DND-41 (cell line): ENCODE data around the gene RAB8B.

Experiments used
- ATAC-seq: fragments of 200-7000 bp; cut with Tn5 transposase; 3 replicates; pipeline ENCODE4 v1.9.1; 2021; ENCODE audit warnings: low read depth; ENCODE audit not compliant: insufficient read depth
- DNase-seq: peaks from one replicate; pipeline ENCODE4 v3.0.0-alpha.2; 2020
- H2AFZ ChIP-seq: 2 replicates; pipeline ENCODE4 v1.6.0; 2012; ENCODE audit warnings: low read depth, low read length
- H3K27ac ChIP-seq: 2 replicates; pipeline ENCODE4 v1.5.1; 2012; ENCODE audit warnings: low read length, inconsistent platforms
- H3K27me3 ChIP-seq: fragments of 200-600 bp; sonication (generic); 2 replicates; pipeline ENCODE4 v1.6.0; 2012; ENCODE audit warnings: low read length, mild to moderate bottlenecking, inconsistent platforms; ENCODE audit not compliant: insufficient read depth, poor library complexity
- H3K36me3 ChIP-seq: 2 replicates; pipeline ENCODE4 v1.5.1; 2012; ENCODE audit warnings: low read length, inconsistent platforms; ENCODE audit not compliant: insufficient read depth
- H3K4me1 ChIP-seq: 2 replicates; pipeline ENCODE4 v1.5.1; 2012; ENCODE audit warnings: mild to moderate bottlenecking, low read length; ENCODE audit not compliant: insufficient read depth
- H3K4me2 ChIP-seq: 2 replicates; pipeline ENCODE4 v1.6.0; 2012; ENCODE audit warnings: mild to moderate bottlenecking, moderate library complexity, low read length, inconsistent platforms; ENCODE audit not compliant: insufficient read depth
- H3K4me3 ChIP-seq, 2 experiments: fragments of 200-600 bp in 1 of 2; shearing (Covaris generic) in 1 of 2; 2 replicates each; pipeline ENCODE4 v1.5.1; 2012 to 2016; ENCODE audit warnings: inconsistent platforms in 2 of 2, low read length in 2 of 2, mild to moderate bottlenecking in 2 of 2, low read depth in 1 of 2, moderate library complexity in 1 of 2
- H3K79me2 ChIP-seq: 2 replicates; pipeline ENCODE4 v1.6.0; 2012; ENCODE audit warnings: low read length, inconsistent platforms; ENCODE audit not compliant: insufficient read depth
- H3K9ac ChIP-seq: 2 replicates; pipeline ENCODE4 v1.6.0; 2012; ENCODE audit warnings: low read depth, mild to moderate bottlenecking, inconsistent platforms, low read length, moderate library complexity
- H3K9me3 ChIP-seq: 2 replicates; pipeline ENCODE4 v1.5.1; 2012; ENCODE audit warnings: low read length, moderate library complexity, mild to moderate bottlenecking, inconsistent platforms; ENCODE audit not compliant: insufficient read depth, severe bottlenecking
- H4K20me1 ChIP-seq: 2 replicates; pipeline ENCODE4 v1.6.0; 2012; ENCODE audit warnings: low read length; ENCODE audit not compliant: insufficient read depth
- EZH2 ChIP-seq: IDR thresholded peaks from 3 replicates; pipeline ENCODE4 v1.6.1; 2012; ENCODE audit warnings: borderline replicate concordance, low read depth, mild to moderate bottlenecking, moderate library complexity, low read length, inconsistent platforms; ENCODE audit not compliant: severe bottlenecking
- TF ChIP-seq, protein P1 (sequence below): IDR thresholded peaks from 2 replicates; pipeline ENCODE4 v1.5.1; 2012; ENCODE audit warnings: borderline replicate concordance, low read length, moderate library complexity, mild to moderate bottlenecking; ENCODE audit not compliant: poor library complexity, severe bottlenecking; ENCODE audit errors: extremely low read depth

RAB8B gene

GRCh38 chr15:63157891-63158431, 31.4 kb upstream of the RAB8B start:
- ATAC-seq (0 out of 3 replicates have a peak, but pooled peaks have one; percentile 6), DNase-seq (peak; percentile 18)
- Histone ChIP-seq H2AFZ (peak overlapping the region; percentile 91), H3K4me3 (peak overlapping the region; percentile 23 to 82; a peak in 3 of 4 replicates), H3K27ac (peak overlapping the region; percentile 86), H3K9ac (peak overlapping the region; percentile 78), H3K9me3 (no peaks in the 10 kb centered on the region), H3K4me2 (peak overlapping the region; percentile 63), H4K20me1 (no peaks in the 10 kb centered on the region), H3K79me2 (peaks cover 13% of the 10 kb centered on the region; the same call in 1 of the 2 replicates), H3K36me3 (peaks cover under 1% of the 10 kb centered on the region; the same call in 1 of the 2 replicates), H3K27me3 (no peaks in the 10 kb centered on the region), H3K4me1 (peaks cover 22% of the 10 kb centered on the region)
- TF ChIP-seq, protein P1, sequence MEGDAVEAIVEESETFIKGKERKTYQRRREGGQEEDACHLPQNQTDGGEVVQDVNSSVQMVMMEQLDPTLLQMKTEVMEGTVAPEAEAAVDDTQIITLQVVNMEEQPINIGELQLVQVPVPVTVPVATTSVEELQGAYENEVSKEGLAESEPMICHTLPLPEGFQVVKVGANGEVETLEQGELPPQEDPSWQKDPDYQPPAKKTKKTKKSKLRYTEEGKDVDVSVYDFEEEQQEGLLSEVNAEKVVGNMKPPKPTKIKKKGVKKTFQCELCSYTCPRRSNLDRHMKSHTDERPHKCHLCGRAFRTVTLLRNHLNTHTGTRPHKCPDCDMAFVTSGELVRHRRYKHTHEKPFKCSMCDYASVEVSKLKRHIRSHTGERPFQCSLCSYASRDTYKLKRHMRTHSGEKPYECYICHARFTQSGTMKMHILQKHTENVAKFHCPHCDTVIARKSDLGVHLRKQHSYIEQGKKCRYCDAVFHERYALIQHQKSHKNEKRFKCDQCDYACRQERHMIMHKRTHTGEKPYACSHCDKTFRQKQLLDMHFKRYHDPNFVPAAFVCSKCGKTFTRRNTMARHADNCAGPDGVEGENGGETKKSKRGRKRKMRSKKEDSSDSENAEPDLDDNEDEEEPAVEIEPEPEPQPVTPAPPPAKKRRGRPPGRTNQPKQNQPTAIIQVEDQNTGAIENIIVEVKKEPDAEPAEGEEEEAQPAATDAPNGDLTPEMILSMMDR = no peak
- TF ChIP-seq EZH2 = no peak

GRCh38 chr15:63160638-63161037, 28.8 kb upstream of the RAB8B start:
- TF ChIP-seq, protein P1 = no peak
- TF ChIP-seq EZH2 = no peak
- Histone ChIP-seq H3K4me2 (no peak overlapping the region), H4K20me1 (no peaks in the 10 kb centered on the region)

GRCh38 chr15:63163217-63163616, 26.2 kb upstream of the RAB8B start:
- Histone ChIP-seq H3K4me3 (no peak overlapping the region), H3K4me2 (no peak overlapping the region), H3K79me2 (no peaks in the 10 kb centered on the region), H3K27ac (no peak overlapping the region), H2AFZ (no peak overlapping the region), H3K9ac (no peak overlapping the region), H3K9me3 (no peaks in the 10 kb centered on the region), H3K4me1 (peaks cover 6% of the 10 kb centered on the region), H3K27me3 (no peaks in the 10 kb centered on the region), H3K36me3 (no peaks in the 10 kb centered on the region), H4K20me1 (no peaks in the 10 kb centered on the region)
- DNase-seq (no peak), ATAC-seq (no peak)
- no peak for TF ChIP-seq EZH2

More at GRCh38 chr15:63160638-63161037, 28.8 kb upstream of the RAB8B start:
- Histone ChIP-seq H3K9me3 (no peaks in the 10 kb centered on the region), H3K79me2 (peaks cover 13% of the 10 kb centered on the region; the same call in 1 of the 2 replicates), H2AFZ (no peak overlapping the region), H3K27me3 (no peaks in the 10 kb centered on the region), H3K4me3 (no peak overlapping the region), H3K9ac (no peak overlapping the region), H3K4me1 (peaks cover 18% of the 10 kb centered on the region), H3K36me3 (no peaks in the 10 kb centered on the region), H3K27ac (no peak overlapping the region)
- ATAC-seq (no peak), DNase-seq (no peak)

DNA sequence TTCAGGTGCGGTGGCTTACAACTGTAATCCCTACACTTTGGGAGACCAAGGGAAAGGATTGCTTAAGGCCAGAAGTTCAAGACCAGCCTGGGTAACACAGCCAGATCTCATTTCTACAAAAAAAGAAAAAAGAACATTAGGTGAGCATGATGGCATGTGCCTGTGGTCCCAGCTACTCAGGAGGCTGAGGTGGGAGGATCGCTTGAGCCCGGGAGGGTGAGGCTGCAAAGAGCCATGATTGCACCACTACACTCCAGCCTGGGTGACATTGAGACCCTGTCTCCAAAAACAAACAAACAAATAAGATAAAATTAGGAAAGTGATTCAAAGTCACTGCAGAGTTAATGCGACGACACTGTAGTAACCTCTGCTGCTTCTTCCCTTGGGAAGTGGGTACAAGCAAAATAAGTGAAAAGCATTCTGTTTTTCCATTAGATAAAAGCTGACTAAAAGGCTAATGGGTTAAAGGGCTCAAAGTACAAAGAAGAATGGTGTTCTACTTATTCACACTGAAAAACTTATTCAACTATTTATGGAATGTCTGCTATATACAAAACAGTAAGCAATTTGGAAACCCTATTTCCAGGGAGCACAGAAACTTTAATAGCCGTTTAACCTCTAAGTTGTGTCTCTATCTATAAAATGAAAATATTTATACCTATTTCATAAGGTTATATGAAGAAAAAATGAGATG, 24.1 kb upstream of the RAB8B start:
- DNase-seq = no peak
- H3K4me2 ChIP-seq = no peak overlapping the region
- ATAC-seq = no peak

More for the DNA sequence above, 24.1 kb upstream of the RAB8B start:
- H3K4me3 ChIP-seq = no peak overlapping the region
- H3K36me3 ChIP-seq = no peaks in the 10 kb centered on the region
- TF ChIP-seq, protein P1 = no peak
- TF ChIP-seq EZH2 = no peak
- no peaks in the 10 kb centered on the region for H3K79me2 ChIP-seq
- no peak overlapping the region for H3K9ac ChIP-seq
- H3K4me1 ChIP-seq = no peaks in the 10 kb centered on the region
- H3K9me3 ChIP-seq = no peaks in the 10 kb centered on the region
- H3K27ac ChIP-seq = no peak overlapping the region
- H3K27me3 ChIP-seq = no peaks in the 10 kb centered on the region
- H2AFZ ChIP-seq = no peak overlapping the region
- no peaks in the 10 kb centered on the region for H4K20me1 ChIP-seq
